Transverse colon (tissue), 4 donors: ENCODE measurements around the gene CRYBA4.

Experiments
- POLR2A ChIP-seq: fragments of 450-650 bp; IDR thresholded peaks from one replicate; pipeline ENCODE4 v1.6.1; 2016; ENCODE audit warnings: antibody characterized with exemption, mild to moderate bottlenecking, moderate library complexity
- POLR2AphosphoS5 ChIP-seq, 3 donors: sonication (generic); formaldehyde crosslinking; IDR thresholded peaks; one replicate each; pipeline ENCODE4 v1.6.1; 2016; ENCODE audit warnings: antibody characterized with exemption in 3 of 3
- TF ChIP-seq, protein P1 (sequence below), 5 experiments: fragments of 200-600 bp in 3 of 5; fragments of 450-650 bp in 2 of 5; sonication (generic) in 3 of 5; IDR thresholded peaks; 1 replicate in 2 of 5; 2 replicates in 3 of 5; pipeline ENCODE4 v1.5.1; 2016 to 2017; ENCODE audit warnings: antibody characterized with exemption in 5 of 5, inconsistent platforms in 3 of 5, mild to moderate bottlenecking in 2 of 5, moderate library complexity in 1 of 5

DNA sequence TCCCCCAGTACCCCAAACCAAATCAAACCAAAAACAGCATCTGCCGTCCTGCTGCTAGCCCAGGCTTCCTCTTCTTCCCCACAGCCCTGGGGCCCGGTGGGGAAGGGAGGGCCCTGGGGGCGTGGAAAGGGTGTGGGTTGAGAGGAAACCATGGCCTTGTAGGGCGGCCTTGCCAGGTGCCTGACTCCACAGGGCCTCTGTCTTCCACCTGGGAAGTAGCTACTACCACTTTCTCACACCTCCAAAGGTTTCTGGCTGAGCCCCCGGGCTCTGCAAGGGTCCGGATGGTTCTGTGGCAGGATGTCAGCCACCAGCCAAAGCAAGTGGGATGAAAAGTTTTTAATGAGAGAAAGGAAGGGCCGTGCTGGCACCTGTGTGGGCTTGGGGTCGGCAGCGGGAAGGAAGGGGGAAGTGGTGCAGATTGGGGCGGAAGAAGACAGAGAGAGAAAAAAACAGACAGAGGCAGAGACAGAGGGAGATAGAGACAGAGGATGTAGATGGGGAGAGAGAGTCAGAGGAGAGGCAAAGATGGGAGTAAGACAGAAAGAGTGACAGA is 42.4 kb upstream of the CRYBA4 start:
- TF ChIP-seq, protein P1, sequence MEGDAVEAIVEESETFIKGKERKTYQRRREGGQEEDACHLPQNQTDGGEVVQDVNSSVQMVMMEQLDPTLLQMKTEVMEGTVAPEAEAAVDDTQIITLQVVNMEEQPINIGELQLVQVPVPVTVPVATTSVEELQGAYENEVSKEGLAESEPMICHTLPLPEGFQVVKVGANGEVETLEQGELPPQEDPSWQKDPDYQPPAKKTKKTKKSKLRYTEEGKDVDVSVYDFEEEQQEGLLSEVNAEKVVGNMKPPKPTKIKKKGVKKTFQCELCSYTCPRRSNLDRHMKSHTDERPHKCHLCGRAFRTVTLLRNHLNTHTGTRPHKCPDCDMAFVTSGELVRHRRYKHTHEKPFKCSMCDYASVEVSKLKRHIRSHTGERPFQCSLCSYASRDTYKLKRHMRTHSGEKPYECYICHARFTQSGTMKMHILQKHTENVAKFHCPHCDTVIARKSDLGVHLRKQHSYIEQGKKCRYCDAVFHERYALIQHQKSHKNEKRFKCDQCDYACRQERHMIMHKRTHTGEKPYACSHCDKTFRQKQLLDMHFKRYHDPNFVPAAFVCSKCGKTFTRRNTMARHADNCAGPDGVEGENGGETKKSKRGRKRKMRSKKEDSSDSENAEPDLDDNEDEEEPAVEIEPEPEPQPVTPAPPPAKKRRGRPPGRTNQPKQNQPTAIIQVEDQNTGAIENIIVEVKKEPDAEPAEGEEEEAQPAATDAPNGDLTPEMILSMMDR (IDR thresholded peaks at IDR 0.05): no peak
- no peak for TF ChIP-seq POLR2AphosphoS5 (IDR thresholded peaks at IDR 0.05)
- TF ChIP-seq POLR2A: no peak
